K562 (cell line): Measurements from ENCODE around the gene IGSF21.

Experiments used
- ELF1 ChIP-seq: fragments of 200-800 bp; sonication (Bioruptor generic); IDR thresholded peaks from 2 replicates; pipeline ENCODE4 v1.6.1; 2016; ENCODE audit warnings: missing genetic modification characterization, missing compliant biosample characterization
- EZH2 ChIP-seq: IDR thresholded peaks from 2 replicates; pipeline ENCODE4 v1.6.1; 2012; ENCODE audit warnings: low read depth, mild to moderate bottlenecking, inconsistent platforms, low read length, borderline replicate concordance
- MAX ChIP-seq: sonication (generic); formaldehyde crosslinking; IDR thresholded peaks from 2 replicates; pipeline ENCODE4 v1.9.0; 2022; ENCODE audit warnings: mild to moderate bottlenecking, missing genetic modification reagents
- POLR2A ChIP-seq: fragments of 450-650 bp; conservative IDR thresholded peaks from 2 replicates; pipeline ENCODE4 v1.6.1; 2016
- STAG1 ChIP-seq: sonication (generic); formaldehyde crosslinking; IDR thresholded peaks from 2 replicates; pipeline ENCODE4 v1.5.0; 2020; ENCODE audit warnings: missing genetic modification reagents, borderline replicate concordance
- TGIF2 ChIP-seq: sonication (generic); formaldehyde crosslinking; IDR thresholded peaks from 2 replicates; pipeline ENCODE4 v1.8.1; 2022; ENCODE audit warnings: mild to moderate bottlenecking, missing genetic modification reagents, moderate library complexity
- USF1 ChIP-seq: sonication (generic); formaldehyde crosslinking; IDR thresholded peaks from 2 replicates; pipeline ENCODE4 v1.9.0; 2022; ENCODE audit warnings: mild to moderate bottlenecking, missing genetic modification reagents
- ZNF174 ChIP-seq: fragments of 250-450 bp; sonication (Bioruptor Pico); IDR thresholded peaks from 2 replicates; pipeline ENCODE4 v1.4.0; 2020; ENCODE audit warnings: mild to moderate bottlenecking
- ZNF431 ChIP-seq: sonication (generic); formaldehyde crosslinking; IDR thresholded peaks from 2 replicates; pipeline ENCODE4 v1.8.0; 2022; ENCODE audit warnings: mild to moderate bottlenecking, missing genetic modification reagents
- ZNF609 ChIP-seq: sonication (generic); formaldehyde crosslinking; IDR thresholded peaks from 2 replicates; pipeline ENCODE4 v1.8.1; 2023; ENCODE audit warnings: missing genetic modification reagents, mild to moderate bottlenecking, borderline replicate concordance

- no peak for TF ChIP-seq USF1 (CRISPR knock-in tag)
- no peak for TF ChIP-seq TGIF2 (CRISPR knock-in tag)
- TF ChIP-seq EZH2 = no peak
- no peak for TF ChIP-seq ELF1
- TF ChIP-seq ZNF431 (CRISPR knock-in tag) = no peak
- TF ChIP-seq POLR2A = no peak
- TF ChIP-seq ZNF174 (CRISPR knock-in tag) = no peak
- TF ChIP-seq ZNF609 (CRISPR knock-in tag) = no peak
- no peak for TF ChIP-seq STAG1 (CRISPR knock-in tag)
- TF ChIP-seq MAX (CRISPR knock-in tag) = no peak
Observed at GRCh38 chr1:18118078-18118477, 10.5 kb downstream of the IGSF21 start.
